ENCODE results near the gene NR1I3.
A peak's percentile ranks its signal among the peaks of the same experiment; 100 is the strongest.

The NR1I3 gene

GRCh38 chr1:161200421-161200991 is 37.5 kb downstream of the NR1I3 start:
- no peaks in the 10 kb centered on the region for H3K27me3 ChIP-seq (ENCODE audit: control insufficient read depth, insufficient read depth, low read length)
- H3K9me3 ChIP-seq (ENCODE audit: control insufficient read depth, insufficient read depth, low read depth, low read length), result no peaks in the 10 kb centered on the region
- peak overlapping the region; percentile 96 for H3K27ac ChIP-seq (ENCODE audit: low read depth, low read length)
- H3K36me3 ChIP-seq (ENCODE audit: control insufficient read depth, insufficient read depth, low read length), result peaks cover 26% of the 10 kb centered on the region
- H3K9ac ChIP-seq (ENCODE audit: low read length), result peak overlapping the region; percentile 79
- H3K4me1 ChIP-seq (ENCODE audit: control insufficient read depth, insufficient read depth, low read length), result peaks cover 56% of the 10 kb centered on the region
- 0 out of 2 replicates have a peak overlapping the region, but pooled peaks have one; percentile 54 for H3K4me3 ChIP-seq (ENCODE audit: low read depth, low read length)

GRCh38 chr1:161199506-161200139 is 38.4 kb downstream of the NR1I3 start:
- Histone ChIP-seq H3K9ac (ENCODE audit: low read length) (peak overlapping the region; percentile 19), H3K4me1 (ENCODE audit: control insufficient read depth, insufficient read depth, low read length) (peaks cover 56% of the 10 kb centered on the region), H3K36me3 (ENCODE audit: control insufficient read depth, insufficient read depth, low read length) (peaks cover 24% of the 10 kb centered on the region), H3K27ac (ENCODE audit: low read depth, low read length) (peak overlapping the region; percentile 96), H3K4me3 (ENCODE audit: low read depth, low read length) (peak overlapping the region; percentile 54; the same call in 1 of the 2 replicates), H3K27me3 (ENCODE audit: control insufficient read depth, insufficient read depth, low read length) (no peaks in the 10 kb centered on the region), H3K9me3 (ENCODE audit: control insufficient read depth, insufficient read depth, low read depth, low read length) (no peaks in the 10 kb centered on the region)

- no peaks in the 10 kb centered on the region for H3K27me3 ChIP-seq (ENCODE audit: control insufficient read depth, insufficient read depth, low read length)
- H3K9me3 ChIP-seq (ENCODE audit: control insufficient read depth, insufficient read depth, low read depth, low read length), result no peaks in the 10 kb centered on the region
- peak within 1 kb of the TSS; percentile 47 for H3K9ac ChIP-seq (ENCODE audit: low read length)
- H3K36me3 ChIP-seq (ENCODE audit: control insufficient read depth, insufficient read depth, low read length), result peaks cover 17% of the 10 kb centered on the region
- peak within 1 kb of the TSS; percentile 54 for H3K4me3 ChIP-seq (ENCODE audit: low read depth, low read length)
- H3K27ac ChIP-seq (ENCODE audit: low read depth, low read length), result peak within 1 kb of the TSS; percentile 96
- peaks cover 56% of the 10 kb centered on the region for H3K4me1 ChIP-seq (ENCODE audit: control insufficient read depth, insufficient read depth, low read length)
These were observed 39.0 kb downstream of the NR1I3 start, which contains the start of gene ADAMTS4 for GRCh38 chr1:161198897-161199431. Gene ADAMTS4 (minus strand): TSS chr1:161199054. CDS start chr1:161198627, 427 bp downstream.

GRCh38 chr1:161198194-161198896 is 39.7 kb downstream of the NR1I3 start:
- Histone ChIP-seq H3K4me3 (ENCODE audit: low read depth, low read length) (peak overlapping the region; percentile 54), H3K4me1 (ENCODE audit: control insufficient read depth, insufficient read depth, low read length) (peaks cover 56% of the 10 kb centered on the region), H3K9me3 (ENCODE audit: control insufficient read depth, insufficient read depth, low read depth, low read length) (no peaks in the 10 kb centered on the region), H3K36me3 (ENCODE audit: control insufficient read depth, insufficient read depth, low read length) (peaks cover 11% of the 10 kb centered on the region; the same call in 1 of the 2 replicates), H3K27me3 (ENCODE audit: control insufficient read depth, insufficient read depth, low read length) (no peaks in the 10 kb centered on the region), H3K27ac (ENCODE audit: low read depth, low read length) (peak overlapping the region; percentile 45; the same call in 1 of the 2 replicates), H3K9ac (ENCODE audit: low read length) (peak overlapping the region; percentile 47)

- Histone ChIP-seq H3K27ac (ENCODE audit: low read depth, low read length) (no peak overlapping the region), H3K4me1 (ENCODE audit: control insufficient read depth, insufficient read depth, low read length) (peaks cover 56% of the 10 kb centered on the region), H3K36me3 (ENCODE audit: control insufficient read depth, insufficient read depth, low read length) (peaks cover 10% of the 10 kb centered on the region; the same call in 1 of the 2 replicates), H3K27me3 (ENCODE audit: control insufficient read depth, insufficient read depth, low read length) (no peaks in the 10 kb centered on the region), H3K4me3 (ENCODE audit: low read depth, low read length) (peak overlapping the region; percentile 54), H3K9me3 (ENCODE audit: control insufficient read depth, insufficient read depth, low read depth, low read length) (no peaks in the 10 kb centered on the region), H3K9ac (ENCODE audit: low read length) (peak overlapping the region; percentile 47)
These were observed 40.3 kb downstream of the NR1I3 start for GRCh38 chr1:161197560-161198193.

- H3K9ac ChIP-seq (ENCODE audit: low read length), result peak overlapping the region; percentile 37
- no peaks in the 10 kb centered on the region for H3K9me3 ChIP-seq (ENCODE audit: control insufficient read depth, insufficient read depth, low read depth, low read length)
- H3K27ac ChIP-seq (ENCODE audit: low read depth, low read length), result no peak overlapping the region; the same call in 1 of the 2 replicates
- H3K36me3 ChIP-seq (ENCODE audit: control insufficient read depth, insufficient read depth, low read length), result peaks cover 14% of the 10 kb centered on the region
- H3K4me1 ChIP-seq (ENCODE audit: control insufficient read depth, insufficient read depth, low read length), result peaks cover 54% of the 10 kb centered on the region
- H3K27me3 ChIP-seq (ENCODE audit: control insufficient read depth, insufficient read depth, low read length), result no peaks in the 10 kb centered on the region
- H3K4me3 ChIP-seq (ENCODE audit: low read depth, low read length), result peak overlapping the region; percentile 54
These were observed 41.2 kb downstream of the NR1I3 start for GRCh38 chr1:161196521-161197451.

- Histone ChIP-seq H3K4me1 (ENCODE audit: control insufficient read depth, insufficient read depth, low read length) (peaks cover 50% of the 10 kb centered on the region), H3K27ac (ENCODE audit: low read depth, low read length) (no peak overlapping the region), H3K36me3 (ENCODE audit: control insufficient read depth, insufficient read depth, low read length) (peaks cover 21% of the 10 kb centered on the region), H3K27me3 (ENCODE audit: control insufficient read depth, insufficient read depth, low read length) (no peaks in the 10 kb centered on the region), H3K9me3 (ENCODE audit: control insufficient read depth, insufficient read depth, low read depth, low read length) (no peaks in the 10 kb centered on the region), H3K4me3 (ENCODE audit: low read depth, low read length) (no peak overlapping the region), H3K9ac (ENCODE audit: low read length) (no peak overlapping the region)
These were observed 41.9 kb downstream of the NR1I3 start for GRCh38 chr1:161196111-161196510.

- Histone ChIP-seq H3K9me3 (ENCODE audit: control insufficient read depth, insufficient read depth, low read depth, low read length) (no peaks in the 10 kb centered on the region), H3K9ac (ENCODE audit: low read length) (no peak overlapping the region), H3K4me3 (ENCODE audit: low read depth, low read length) (no peak overlapping the region), H3K36me3 (ENCODE audit: control insufficient read depth, insufficient read depth, low read length) (peaks cover 21% of the 10 kb centered on the region), H3K4me1 (ENCODE audit: control insufficient read depth, insufficient read depth, low read length) (peaks cover 44% of the 10 kb centered on the region), H3K27ac (ENCODE audit: low read depth, low read length) (no peak overlapping the region), H3K27me3 (ENCODE audit: control insufficient read depth, insufficient read depth, low read length) (no peaks in the 10 kb centered on the region)
These were observed 42.8 kb downstream of the NR1I3 start for GRCh38 chr1:161195171-161195570.

GRCh38 chr1:161193561-161194235 is 44.3 kb downstream of the NR1I3 start:
- H3K27me3 ChIP-seq (ENCODE audit: control insufficient read depth, insufficient read depth, low read length), result no peaks in the 10 kb centered on the region

More at GRCh38 chr1:161193561-161194235, 44.3 kb downstream of the NR1I3 start:
- no peak overlapping the region for H3K27ac ChIP-seq (ENCODE audit: low read depth, low read length)
- H3K4me3 ChIP-seq (ENCODE audit: low read depth, low read length), result no peak overlapping the region
- H3K9me3 ChIP-seq (ENCODE audit: control insufficient read depth, insufficient read depth, low read depth, low read length), result no peaks in the 10 kb centered on the region
- no peak overlapping the region for H3K9ac ChIP-seq (ENCODE audit: low read length)
- peaks cover 29% of the 10 kb centered on the region for H3K4me1 ChIP-seq (ENCODE audit: control insufficient read depth, insufficient read depth, low read length)
- H3K36me3 ChIP-seq (ENCODE audit: control insufficient read depth, insufficient read depth, low read length), result peaks cover 21% of the 10 kb centered on the region
